AG09319 (cell line): ENCODE measurements around the gene COG6.

ENCODE experiments used
- DNase-seq: peaks from one replicate; pipeline ENCODE4 v3.0.0-alpha.2; 2010; ENCODE audit warnings: low read depth; ENCODE audit errors: extremely low read depth
- TF ChIP-seq, protein P1 (sequence below): IDR thresholded peaks from 2 replicates; pipeline ENCODE4 v1.5.1; 2011; ENCODE audit warnings: low read depth, mild to moderate bottlenecking, inconsistent platforms, low read length, moderate library complexity

The COG6 gene

DNA sequence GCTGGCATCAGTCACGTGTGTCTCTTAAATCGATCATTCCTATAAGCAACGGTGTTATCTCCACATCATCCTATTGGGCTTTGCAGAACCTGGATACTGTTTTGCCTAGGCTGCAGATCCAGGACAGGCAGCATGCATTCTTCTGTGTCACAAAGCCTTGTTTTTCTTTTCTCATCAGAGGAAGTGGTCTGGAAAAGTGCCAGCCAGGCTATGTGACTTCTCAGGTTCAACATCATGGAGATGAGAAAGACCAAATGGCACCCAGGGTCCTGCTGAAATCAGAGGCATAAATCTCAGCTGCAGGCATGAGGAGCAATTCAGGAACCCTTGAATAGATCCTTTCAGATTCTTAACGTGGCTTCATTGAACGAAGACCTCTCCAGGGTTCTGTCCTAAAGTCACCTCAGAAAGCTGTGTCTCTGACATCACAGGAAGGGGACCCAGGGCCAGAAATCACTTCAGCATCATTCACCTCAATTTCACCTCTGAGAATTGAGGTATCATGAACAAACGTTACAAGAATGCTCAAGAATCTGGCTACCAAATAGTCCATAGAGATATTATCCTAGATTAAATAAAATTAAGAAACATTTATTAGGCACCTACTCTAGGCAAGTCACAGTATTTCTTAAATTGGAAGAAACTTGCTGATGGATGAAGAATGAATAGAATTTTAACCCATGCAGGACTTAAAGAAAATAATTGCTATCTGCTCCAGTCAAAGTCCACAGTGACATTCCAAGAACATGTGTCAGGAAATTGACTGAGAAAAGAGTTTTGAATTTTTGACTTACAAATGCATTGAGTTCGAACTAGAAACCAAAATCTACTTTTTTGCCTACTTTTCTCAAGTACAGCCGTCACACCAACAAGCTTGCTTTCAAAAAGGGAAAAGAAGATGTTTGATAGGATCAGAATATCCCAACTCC lies 124.1 kb downstream of the COG6 start:
- TF ChIP-seq, protein P1, sequence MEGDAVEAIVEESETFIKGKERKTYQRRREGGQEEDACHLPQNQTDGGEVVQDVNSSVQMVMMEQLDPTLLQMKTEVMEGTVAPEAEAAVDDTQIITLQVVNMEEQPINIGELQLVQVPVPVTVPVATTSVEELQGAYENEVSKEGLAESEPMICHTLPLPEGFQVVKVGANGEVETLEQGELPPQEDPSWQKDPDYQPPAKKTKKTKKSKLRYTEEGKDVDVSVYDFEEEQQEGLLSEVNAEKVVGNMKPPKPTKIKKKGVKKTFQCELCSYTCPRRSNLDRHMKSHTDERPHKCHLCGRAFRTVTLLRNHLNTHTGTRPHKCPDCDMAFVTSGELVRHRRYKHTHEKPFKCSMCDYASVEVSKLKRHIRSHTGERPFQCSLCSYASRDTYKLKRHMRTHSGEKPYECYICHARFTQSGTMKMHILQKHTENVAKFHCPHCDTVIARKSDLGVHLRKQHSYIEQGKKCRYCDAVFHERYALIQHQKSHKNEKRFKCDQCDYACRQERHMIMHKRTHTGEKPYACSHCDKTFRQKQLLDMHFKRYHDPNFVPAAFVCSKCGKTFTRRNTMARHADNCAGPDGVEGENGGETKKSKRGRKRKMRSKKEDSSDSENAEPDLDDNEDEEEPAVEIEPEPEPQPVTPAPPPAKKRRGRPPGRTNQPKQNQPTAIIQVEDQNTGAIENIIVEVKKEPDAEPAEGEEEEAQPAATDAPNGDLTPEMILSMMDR, result no peak

DNA sequence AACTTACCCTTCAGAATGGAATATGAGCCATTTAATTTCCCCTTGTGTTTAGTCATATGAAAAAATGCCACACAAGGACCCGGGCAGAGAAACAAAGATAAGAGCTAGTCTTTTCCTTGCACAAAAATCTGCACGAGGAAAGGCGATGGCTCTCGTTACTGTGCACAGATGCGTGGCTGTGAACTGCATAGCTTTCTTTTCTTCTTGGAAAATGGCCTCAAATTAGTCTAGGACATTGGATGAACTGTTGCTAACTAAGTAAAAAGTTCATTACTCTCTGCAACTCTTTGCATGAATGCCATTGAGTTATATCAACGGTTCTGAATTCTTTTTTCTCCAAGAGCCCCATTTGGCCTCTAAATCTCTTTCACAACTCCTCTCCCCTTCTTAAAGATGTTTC lies 125.2 kb downstream of the COG6 start:
- TF ChIP-seq, protein P1, result no peak
- no peak for DNase-seq

More for the DNA sequence above, 124.1 kb downstream of the COG6 start:
- DNase-seq, result no peak

GRCh38 chr13:39781381-39781780 lies 125.9 kb downstream of the COG6 start:
- TF ChIP-seq, protein P1, result no peak
- no peak for DNase-seq

- TF ChIP-seq, protein P1, result no peak
- no peak for DNase-seq
Observed at GRCh38 chr13:39783051-39783450, 127.6 kb downstream of the COG6 start.

GRCh38 chr13:39784347-39784746 lies 128.9 kb downstream of the COG6 start:
- DNase-seq, result no peak
- TF ChIP-seq, protein P1, result no peak

GRCh38 chr13:39786091-39786490 lies 130.6 kb downstream of the COG6 start:
- DNase-seq, result no peak
- TF ChIP-seq, protein P1, result no peak

DNA sequence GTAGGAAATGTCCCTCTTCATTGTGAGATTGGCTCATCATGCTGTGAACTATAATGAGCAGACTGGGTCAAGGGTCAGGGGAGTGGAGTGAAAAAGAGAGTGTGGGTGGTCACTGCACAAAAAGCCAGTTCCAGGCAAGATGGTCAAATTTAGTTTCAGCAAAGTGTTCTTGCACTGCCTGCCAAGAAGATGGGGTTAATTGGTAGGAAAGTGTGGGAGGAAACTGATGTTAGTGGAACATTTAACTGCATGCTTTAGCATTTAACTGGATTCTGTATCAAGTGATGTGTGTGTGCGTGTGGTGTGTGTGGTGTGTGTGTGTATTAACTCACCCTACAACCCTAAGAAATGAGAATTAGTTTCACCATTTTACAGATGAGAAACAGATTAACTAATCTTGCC lies 131.6 kb downstream of the COG6 start:
- no peak for DNase-seq
- TF ChIP-seq, protein P1, result no peak
